ENCODE data around the gene TANC2. TPM values are rescaled to one million over a fixed set of nuclear protein-coding genes. Genes with fewer than 3 reads are reported as not detected.

The TANC2 gene
- total and polyA plus RNA-seq, 2 experiments from 2014 or later, result 13.7 to 16.1 TPM

- 95 to 96% methylated on average over 2 of the region's 2 CpGs for WGBS, 2 experiments (ENCODE audit: low coverage in 1 of 2, low lambda C conversion rate in 2 of 2, missing lambda C conversion rate in 2 of 2)
- Histone ChIP-seq H3K79me2 (ENCODE audit: insufficient read depth) (no peaks in the 10 kb centered on the region), H3K36me3 (ENCODE audit: low read depth) (no peaks in the 10 kb centered on the region), H3K4me1 (ENCODE audit: insufficient read depth) (0 out of 2 replicates have a peak, but pooled peaks cover 3% of the 10 kb centered on the region), H3F3A (ENCODE audit: insufficient read depth) (no peaks in the 10 kb centered on the region), H2AFZ (no peak overlapping the region), H3K9ac (no peak overlapping the region), H4K20me1 (ENCODE audit: insufficient read depth) (no peaks in the 10 kb centered on the region), H3K27ac (no peak overlapping the region), H3K4me3 (no peak overlapping the region), H3K4me2 (ENCODE audit: unreplicated experiment) (no peak overlapping the region), H3K9me2 (ENCODE audit: insufficient read depth) (no peaks in the 10 kb centered on the region), H3K27me3 (replicated peaks; ENCODE audit: insufficient read depth) (no peaks in the 10 kb centered on the region), H3K9me3 (ENCODE audit: low read depth) (no peaks in the 10 kb centered on the region)
- in situ Hi-C loops (cut with MboI), result no loop called here
- DNase-seq, result no peak
- TF ChIP-seq EZH2 (IDR thresholded peaks at IDR 0.05; ENCODE audit: insufficient read depth, poor library complexity, severe bottlenecking) (no peak), EZH2phosphoT487 (IDR thresholded peaks at IDR 0.05; ENCODE audit: insufficient read depth, low read depth) (no peak)
These were observed 36.7 kb upstream of the TANC2 start for GRCh38 chr17:62929320-62929719.

- H2AFZ ChIP-seq, result no peak overlapping the region
- no peak overlapping the region for H3K4me3 ChIP-seq
- H3F3A ChIP-seq (ENCODE audit: insufficient read depth), result no peaks in the 10 kb centered on the region
- in situ Hi-C loops (cut with MboI), result no loop called here
- 100% methylated on average over 1 of the region's 1 CpG for WGBS, 2 experiments (ENCODE audit: low coverage in 1 of 2, low lambda C conversion rate in 2 of 2, missing lambda C conversion rate in 2 of 2)
- H3K4me2 ChIP-seq (ENCODE audit: unreplicated experiment), result no peak overlapping the region
- no peaks in the 10 kb centered on the region for H3K36me3 ChIP-seq (ENCODE audit: low read depth)
- no peaks in the 10 kb centered on the region for H3K79me2 ChIP-seq (ENCODE audit: insufficient read depth)
- no peaks in the 10 kb centered on the region for H3K9me2 ChIP-seq (ENCODE audit: insufficient read depth)
- no peaks in the 10 kb centered on the region for H3K27me3 ChIP-seq (replicated peaks; ENCODE audit: insufficient read depth)
- TF ChIP-seq EZH2phosphoT487 (IDR thresholded peaks at IDR 0.05; ENCODE audit: insufficient read depth, low read depth) (no peak), EZH2 (IDR thresholded peaks at IDR 0.05; ENCODE audit: insufficient read depth, poor library complexity, severe bottlenecking) (no peak)
- peak; percentile 30 for DNase-seq
- H3K4me1 ChIP-seq (ENCODE audit: insufficient read depth), result 0 out of 2 replicates have a peak, but pooled peaks cover 3% of the 10 kb centered on the region
- no peaks in the 10 kb centered on the region for H3K9me3 ChIP-seq (ENCODE audit: low read depth)
- no peak overlapping the region for H3K27ac ChIP-seq
- no peaks in the 10 kb centered on the region for H4K20me1 ChIP-seq (ENCODE audit: insufficient read depth)
- no peak overlapping the region for H3K9ac ChIP-seq
These were observed 34.9 kb upstream of the TANC2 start for GRCh38 chr17:62931101-62931500.

- H3K4me1 ChIP-seq (ENCODE audit: insufficient read depth), result 0 out of 2 replicates have a peak, but pooled peaks cover 3% of the 10 kb centered on the region
- no peak overlapping the region for H3K9ac ChIP-seq
- H3K79me2 ChIP-seq (ENCODE audit: insufficient read depth), result no peaks in the 10 kb centered on the region
- H2AFZ ChIP-seq, result no peak overlapping the region
- H3K27ac ChIP-seq, result no peak overlapping the region
- no peak overlapping the region for H3K4me2 ChIP-seq (ENCODE audit: unreplicated experiment)
- DNase-seq, result peak; percentile 23
- TF ChIP-seq EZH2phosphoT487 (IDR thresholded peaks at IDR 0.05; ENCODE audit: insufficient read depth, low read depth) (no peak), EZH2 (IDR thresholded peaks at IDR 0.05; ENCODE audit: insufficient read depth, poor library complexity, severe bottlenecking) (no peak)
- 33% methylated on average over 15 of the region's 15 CpGs for WGBS, 2 experiments (ENCODE audit: low coverage in 1 of 2, low lambda C conversion rate in 2 of 2, missing lambda C conversion rate in 2 of 2)
- H3F3A ChIP-seq (ENCODE audit: insufficient read depth), result no peaks in the 10 kb centered on the region
- no peaks in the 10 kb centered on the region for H3K9me2 ChIP-seq (ENCODE audit: insufficient read depth)
- no peaks in the 10 kb centered on the region for H3K9me3 ChIP-seq (ENCODE audit: low read depth)
- no peaks in the 10 kb centered on the region for H3K36me3 ChIP-seq (ENCODE audit: low read depth)
- H4K20me1 ChIP-seq (ENCODE audit: insufficient read depth), result no peaks in the 10 kb centered on the region
- in situ Hi-C loops (cut with MboI), result no loop called here
- no peak overlapping the region for H3K4me3 ChIP-seq
- no peaks in the 10 kb centered on the region for H3K27me3 ChIP-seq (replicated peaks; ENCODE audit: insufficient read depth)
These were observed 32.3 kb upstream of the TANC2 start for GRCh38 chr17:62933501-62934385.

- 0 out of 2 replicates have a peak, but pooled peaks cover 3% of the 10 kb centered on the region for H3K4me1 ChIP-seq (ENCODE audit: insufficient read depth)
- DNase-seq, result no peak
- H3F3A ChIP-seq (ENCODE audit: insufficient read depth), result no peaks in the 10 kb centered on the region
- no peaks in the 10 kb centered on the region for H3K27me3 ChIP-seq (replicated peaks; ENCODE audit: insufficient read depth)
- H3K9me3 ChIP-seq (ENCODE audit: low read depth), result no peaks in the 10 kb centered on the region
- no peaks in the 10 kb centered on the region for H3K9me2 ChIP-seq (ENCODE audit: insufficient read depth)
- TF ChIP-seq EZH2 (IDR thresholded peaks at IDR 0.05; ENCODE audit: insufficient read depth, poor library complexity, severe bottlenecking) (no peak), EZH2phosphoT487 (IDR thresholded peaks at IDR 0.05; ENCODE audit: insufficient read depth, low read depth) (no peak)
- H2AFZ ChIP-seq, result no peak overlapping the region
- in situ Hi-C loops (cut with MboI), result no loop called here
- H3K27ac ChIP-seq, result no peak overlapping the region
- no peak overlapping the region for H3K4me3 ChIP-seq
- no peaks in the 10 kb centered on the region for H3K79me2 ChIP-seq (ENCODE audit: insufficient read depth)
- H3K36me3 ChIP-seq (ENCODE audit: low read depth), result no peaks in the 10 kb centered on the region
- WGBS, 2 experiments (ENCODE audit: low coverage in 1 of 2, low lambda C conversion rate in 2 of 2, missing lambda C conversion rate in 2 of 2), result 92 to 98% methylated on average over 1 of the region's 1 CpG
- H3K9ac ChIP-seq, result no peak overlapping the region
- H3K4me2 ChIP-seq (ENCODE audit: unreplicated experiment), result no peak overlapping the region
- no peaks in the 10 kb centered on the region for H4K20me1 ChIP-seq (ENCODE audit: insufficient read depth)
These were observed 30.9 kb upstream of the TANC2 start for GRCh38 chr17:62935098-62935497.

Measured in GM23248 (cell line).